ENCODE data around the gene ABLIM1. TPM values are rescaled to one million over a fixed set of nuclear protein-coding genes. Genes with fewer than 3 reads are reported as not detected.

Gene ABLIM1
- total RNA-seq, 1 experiment from 2014 or later: 62.1 TPM

DNA sequence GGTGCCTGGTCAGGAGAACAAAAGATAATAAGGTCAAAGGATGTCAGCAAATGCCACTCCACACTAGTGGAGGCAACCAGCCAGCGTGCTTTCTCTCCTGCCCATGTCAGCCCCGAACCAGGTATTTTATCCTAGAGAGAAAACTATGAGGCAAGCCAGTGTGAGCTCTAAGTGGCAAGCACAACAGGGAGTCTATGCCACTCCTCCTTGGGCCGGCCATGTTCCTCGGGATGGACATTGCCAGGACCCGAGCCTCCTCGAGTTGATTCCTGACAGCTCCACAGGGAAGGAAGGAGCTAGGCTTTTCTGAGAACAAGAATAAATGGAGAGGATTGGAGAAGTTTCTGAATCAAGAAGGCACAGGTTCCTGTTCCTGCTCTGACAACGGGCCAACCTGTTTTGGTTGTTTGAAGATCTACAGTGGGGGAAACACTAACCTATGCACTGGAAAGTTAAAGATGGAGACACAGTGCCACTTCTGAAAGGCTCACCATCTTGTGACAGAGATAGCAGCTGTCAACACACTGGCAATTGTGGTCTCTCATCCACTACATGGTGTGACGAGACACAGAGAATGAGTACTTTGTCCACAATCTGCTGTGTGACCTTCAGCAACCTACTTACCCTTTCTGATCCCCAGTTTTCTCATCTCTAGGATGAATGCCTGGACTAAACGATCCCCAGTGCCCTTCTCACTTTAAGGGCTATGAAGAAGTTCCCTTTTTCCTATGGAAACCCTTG is 28.8 kb downstream of the ABLIM1 start:
- Mint-ChIP-seq H3K36me3 (peaks cover 10% of the 10 kb centered on the region), H3K4me3 (no peak overlapping the region), H3K27me3 (ENCODE audit: low read depth) (peaks cover 37% of the 10 kb centered on the region), H3K4me1 (peaks cover 32% of the 10 kb centered on the region), H3K9me3 (peaks cover 12% of the 10 kb centered on the region), H3K27ac (no peak overlapping the region)
- ChIA-PET CTCF (interaction anchor here (1.4 kb wide), 1 partner anchor 65 kb away, joined by 4 read pairs; no protein-coding TSS in a partner anchor), POLR2A (no interaction called here)
- TF ChIP-seq, protein P1, sequence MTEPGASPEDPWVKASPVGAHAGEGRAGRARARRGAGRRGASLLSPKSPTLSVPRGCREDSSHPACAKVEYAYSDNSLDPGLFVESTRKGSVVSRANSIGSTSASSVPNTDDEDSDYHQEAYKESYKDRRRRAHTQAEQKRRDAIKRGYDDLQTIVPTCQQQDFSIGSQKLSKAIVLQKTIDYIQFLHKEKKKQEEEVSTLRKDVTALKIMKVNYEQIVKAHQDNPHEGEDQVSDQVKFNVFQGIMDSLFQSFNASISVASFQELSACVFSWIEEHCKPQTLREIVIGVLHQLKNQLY (CRISPR knock-in tag; IDR thresholded peaks at IDR 0.05): no peak
- no peak for TF ChIP-seq ERG (CRISPR knock-in tag; IDR thresholded peaks at IDR 0.05)
- no peak for TF ChIP-seq EMX1 (CRISPR knock-in tag; IDR thresholded peaks at IDR 0.05)
- TF ChIP-seq FOXJ3 (CRISPR knock-in tag; IDR thresholded peaks at IDR 0.05; ENCODE audit: borderline replicate concordance): no peak
- no peak for TF ChIP-seq ZNF121 (CRISPR knock-in tag; IDR thresholded peaks at IDR 0.05)
- TF ChIP-seq TEAD1 (CRISPR knock-in tag; IDR thresholded peaks at IDR 0.05): no peak
- no peak for TF ChIP-seq NR3C1 (CRISPR knock-in tag; conservative IDR thresholded peaks at IDR 0.05; ENCODE audit: low read depth)
- no peak for TF ChIP-seq ZNF396 (CRISPR knock-in tag; IDR thresholded peaks at IDR 0.05; ENCODE audit: borderline replicate concordance)
- TF ChIP-seq AFF4 (CRISPR knock-in tag; IDR thresholded peaks at IDR 0.05; ENCODE audit: borderline replicate concordance): no peak
- TF ChIP-seq, protein P2, sequence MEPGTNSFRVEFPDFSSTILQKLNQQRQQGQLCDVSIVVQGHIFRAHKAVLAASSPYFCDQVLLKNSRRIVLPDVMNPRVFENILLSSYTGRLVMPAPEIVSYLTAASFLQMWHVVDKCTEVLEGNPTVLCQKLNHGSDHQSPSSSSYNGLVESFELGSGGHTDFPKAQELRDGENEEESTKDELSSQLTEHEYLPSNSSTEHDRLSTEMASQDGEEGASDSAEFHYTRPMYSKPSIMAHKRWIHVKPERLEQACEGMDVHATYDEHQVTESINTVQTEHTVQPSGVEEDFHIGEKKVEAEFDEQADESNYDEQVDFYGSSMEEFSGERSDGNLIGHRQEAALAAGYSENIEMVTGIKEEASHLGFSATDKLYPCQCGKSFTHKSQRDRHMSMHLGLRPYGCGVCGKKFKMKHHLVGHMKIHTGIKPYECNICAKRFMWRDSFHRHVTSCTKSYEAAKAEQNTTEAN (CRISPR knock-in tag; IDR thresholded peaks at IDR 0.05): no peak
- TF ChIP-seq ARID4B (CRISPR knock-in tag; IDR thresholded peaks at IDR 0.05; ENCODE audit: borderline replicate concordance): no peak
- no peak for TF ChIP-seq E2F4 (CRISPR knock-in tag; IDR thresholded peaks at IDR 0.05; ENCODE audit: borderline replicate concordance, low read depth)
- no peak for TF ChIP-seq MXD4 (CRISPR knock-in tag; IDR thresholded peaks at IDR 0.05; ENCODE audit: borderline replicate concordance)
- no peak for TF ChIP-seq PRRX2 (CRISPR knock-in tag; IDR thresholded peaks at IDR 0.05)
- TF ChIP-seq, protein P3, sequence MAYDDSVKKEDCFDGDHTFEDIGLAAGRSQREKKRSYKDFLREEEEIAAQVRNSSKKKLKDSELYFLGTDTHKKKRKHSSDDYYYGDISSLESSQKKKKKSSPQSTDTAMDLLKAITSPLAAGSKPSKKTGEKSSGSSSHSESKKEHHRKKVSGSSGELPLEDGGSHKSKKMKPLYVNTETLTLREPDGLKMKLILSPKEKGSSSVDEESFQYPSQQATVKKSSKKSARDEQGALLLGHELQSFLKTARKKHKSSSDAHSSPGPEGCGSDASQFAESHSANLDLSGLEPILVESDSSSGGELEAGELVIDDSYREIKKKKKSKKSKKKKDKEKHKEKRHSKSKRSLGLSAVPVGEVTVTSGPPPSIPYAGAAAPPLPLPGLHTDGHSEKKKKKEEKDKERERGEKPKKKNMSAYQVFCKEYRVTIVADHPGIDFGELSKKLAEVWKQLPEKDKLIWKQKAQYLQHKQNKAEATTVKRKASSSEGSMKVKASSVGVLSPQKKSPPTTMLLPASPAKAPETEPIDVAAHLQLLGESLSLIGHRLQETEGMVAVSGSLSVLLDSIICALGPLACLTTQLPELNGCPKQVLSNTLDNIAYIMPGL (CRISPR knock-in tag; IDR thresholded peaks at IDR 0.05): no peak
- no peak for TF ChIP-seq CTCF (IDR thresholded peaks at IDR 0.05)
- TF ChIP-seq ZNF317 (CRISPR knock-in tag; IDR thresholded peaks at IDR 0.05; ENCODE audit: borderline replicate concordance, low read depth): no peak
- no peak for ATAC-seq
- DNase-seq (ENCODE audit: low spot score): no peak
